Measurements from ENCODE around the gene MCM7.
A peak's percentile ranks its signal among the peaks of the same experiment; 100 is the strongest.

The MCM7 gene

GRCh38 chr7:100071018-100071723, 30.0 kb downstream of the MCM7 start:
- DNase-seq (ENCODE audit: low read depth in 2 of 2), result no peak

GRCh38 chr7:100069991-100070390, 31.2 kb downstream of the MCM7 start:
- no peak for DNase-seq (ENCODE audit: low read depth in 2 of 2)

- DNase-seq (ENCODE audit: low read depth in 2 of 2), result no peak
Measured at GRCh38 chr7:100066953-100067352, 34.2 kb downstream of the MCM7 start.

- no peak for DNase-seq (ENCODE audit: low read depth in 2 of 2)
Measured at GRCh38 chr7:100065452-100066186, 35.6 kb downstream of the MCM7 start.

GRCh38 chr7:100064162-100064561, 37.0 kb downstream of the MCM7 start:
- no peak for DNase-seq (ENCODE audit: low read depth in 2 of 2)

GRCh38 chr7:100063376-100063775, 37.8 kb downstream of the MCM7 start:
- DNase-seq (ENCODE audit: low read depth in 2 of 2), result no peak

GRCh38 chr7:100061518-100062193, 39.5 kb downstream of the MCM7 start:
- DNase-seq (ENCODE audit: low read depth in 2 of 2), result no peak

- no peak for DNase-seq (ENCODE audit: low read depth in 2 of 2)
Measured at GRCh38 chr7:100059251-100059739, 41.9 kb downstream of the MCM7 start.

GRCh38 chr7:100057006-100057405, 44.2 kb downstream of the MCM7 start:
- no peak for DNase-seq (ENCODE audit: low read depth in 2 of 2)

GRCh38 chr7:100053215-100053614, 48.0 kb downstream of the MCM7 start:
- no peak for DNase-seq (ENCODE audit: low read depth in 2 of 2)

GRCh38 chr7:100051611-100052010, 49.6 kb downstream of the MCM7 start:
- DNase-seq (ENCODE audit: low read depth in 2 of 2), result no peak

GRCh38 chr7:100049441-100050291, 51.5 kb downstream of the MCM7 start, which contains the start of gene ZSCAN21:
TSS of gene ZSCAN21 (plus strand) at chr7:100049774. CDS start at chr7:100057007, 7,233 bp downstream.
- peak; percentile 69 to 71 for DNase-seq (ENCODE audit: low read depth in 2 of 2)

- no peak for DNase-seq (ENCODE audit: low read depth in 2 of 2)
Measured at GRCh38 chr7:100048680-100049079, 52.5 kb downstream of the MCM7 start.

- DNase-seq (ENCODE audit: low read depth in 2 of 2), result no peak
Measured at GRCh38 chr7:100044718-100045117, 56.5 kb downstream of the MCM7 start.
